RCC 7860 (cell line): ENCODE measurements around the gene SCCPDH.
"Not testable (repeated sequence)": the region's sequence is repeated elsewhere in the genome, so short reads cannot be mapped to it uniquely, and the experiment has no call there.

Experiments used
- DNase-seq: peaks from one replicate; pipeline ENCODE4 v3.0.0-alpha.2; 2015; ENCODE audit warnings: low spot score
- FAIRE-seq: peaks from 2 replicates; lab custom pipeline; 2012; peaks lifted over from hg19 to GRCh38; lab: Jason Lieb, UNC

Gene SCCPDH, protein sequence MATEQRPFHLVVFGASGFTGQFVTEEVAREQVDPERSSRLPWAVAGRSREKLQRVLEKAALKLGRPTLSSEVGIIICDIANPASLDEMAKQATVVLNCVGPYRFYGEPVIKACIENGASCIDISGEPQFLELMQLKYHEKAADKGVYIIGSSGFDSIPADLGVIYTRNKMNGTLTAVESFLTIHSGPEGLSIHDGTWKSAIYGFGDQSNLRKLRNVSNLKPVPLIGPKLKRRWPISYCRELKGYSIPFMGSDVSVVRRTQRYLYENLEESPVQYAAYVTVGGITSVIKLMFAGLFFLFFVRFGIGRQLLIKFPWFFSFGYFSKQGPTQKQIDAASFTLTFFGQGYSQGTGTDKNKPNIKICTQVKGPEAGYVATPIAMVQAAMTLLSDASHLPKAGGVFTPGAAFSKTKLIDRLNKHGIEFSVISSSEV

DNA sequence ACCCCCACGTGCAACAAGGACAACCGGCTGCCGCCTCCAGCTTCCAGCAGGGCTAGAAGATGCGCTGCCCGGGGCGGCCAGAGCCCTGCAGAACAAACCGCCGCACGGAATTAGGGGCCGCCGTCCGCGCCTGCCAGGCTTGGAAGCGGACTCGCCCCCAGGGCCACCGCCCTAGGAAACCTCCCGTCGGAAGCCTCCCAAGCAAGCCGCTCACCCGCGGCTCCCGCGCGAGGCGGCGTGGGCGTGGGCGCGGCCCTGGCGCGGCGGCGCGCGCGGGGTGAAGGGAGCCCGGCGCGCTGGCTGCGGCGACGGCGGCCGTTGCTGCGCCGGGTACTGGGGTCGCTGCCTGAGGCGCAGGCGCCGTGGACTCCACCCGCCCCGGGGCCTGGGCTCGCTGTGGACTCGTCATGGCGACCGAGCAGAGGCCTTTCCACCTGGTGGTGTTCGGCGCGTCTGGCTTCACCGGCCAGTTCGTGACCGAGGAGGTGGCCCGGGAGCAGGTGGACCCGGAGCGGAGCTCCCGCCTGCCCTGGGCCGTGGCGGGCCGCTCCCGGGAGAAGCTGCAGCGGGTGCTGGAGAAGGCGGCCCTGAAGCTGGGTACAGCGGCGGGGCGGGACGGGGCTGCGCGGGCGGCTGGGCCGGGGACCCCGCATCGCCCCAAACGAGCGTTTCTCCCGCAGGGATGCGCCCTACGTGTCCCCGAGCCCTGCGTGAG is at the start of gene SCCPDH:
Gene SCCPDH, plus strand, starts transcription at position 394 of the 715 bp plus-strand sequence. Its CDS starts 14 bp downstream, at position 408.
- FAIRE-seq: no peak
- DNase-seq: peak; percentile 48

- FAIRE-seq: no peak
Measured at GRCh38 chr1:246677842-246678241, 46.4 kb upstream of the SCCPDH start.

GRCh38 chr1:246678816-246679793 is 45.1 kb upstream of the SCCPDH start:
- no peak for FAIRE-seq

More at GRCh38 chr1:246677842-246678241, 46.4 kb upstream of the SCCPDH start:
- no peak for DNase-seq

DNA sequence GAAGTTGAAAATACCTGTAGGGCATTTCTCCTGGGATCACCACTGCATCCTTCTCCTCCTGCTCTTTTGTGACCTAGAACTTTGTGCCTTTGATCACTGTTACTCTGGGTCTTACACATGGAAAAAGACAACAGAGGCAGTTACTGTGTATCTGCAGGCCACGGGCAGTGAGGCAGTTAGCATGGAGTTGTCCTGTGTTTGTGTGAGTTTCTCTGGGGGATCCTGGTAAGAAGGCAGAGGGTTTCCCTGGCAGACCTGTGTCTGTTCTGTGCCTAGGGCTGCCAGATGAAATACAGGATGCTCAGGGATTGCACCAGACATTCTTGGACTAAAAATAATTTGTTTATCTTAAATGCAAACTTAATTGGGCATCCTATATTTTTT is 44.4 kb upstream of the SCCPDH start:
- no peak for DNase-seq
- FAIRE-seq: no peak

More at GRCh38 chr1:246678816-246679793, 45.1 kb upstream of the SCCPDH start:
- DNase-seq: no peak

- no peak for FAIRE-seq
- DNase-seq: no peak
Measured at GRCh38 chr1:246680190-246680589, 44.0 kb upstream of the SCCPDH start.

GRCh38 chr1:246680696-246681130 is 43.5 kb upstream of the SCCPDH start:
- DNase-seq (no peak), FAIRE-seq (no peak)

DNA sequence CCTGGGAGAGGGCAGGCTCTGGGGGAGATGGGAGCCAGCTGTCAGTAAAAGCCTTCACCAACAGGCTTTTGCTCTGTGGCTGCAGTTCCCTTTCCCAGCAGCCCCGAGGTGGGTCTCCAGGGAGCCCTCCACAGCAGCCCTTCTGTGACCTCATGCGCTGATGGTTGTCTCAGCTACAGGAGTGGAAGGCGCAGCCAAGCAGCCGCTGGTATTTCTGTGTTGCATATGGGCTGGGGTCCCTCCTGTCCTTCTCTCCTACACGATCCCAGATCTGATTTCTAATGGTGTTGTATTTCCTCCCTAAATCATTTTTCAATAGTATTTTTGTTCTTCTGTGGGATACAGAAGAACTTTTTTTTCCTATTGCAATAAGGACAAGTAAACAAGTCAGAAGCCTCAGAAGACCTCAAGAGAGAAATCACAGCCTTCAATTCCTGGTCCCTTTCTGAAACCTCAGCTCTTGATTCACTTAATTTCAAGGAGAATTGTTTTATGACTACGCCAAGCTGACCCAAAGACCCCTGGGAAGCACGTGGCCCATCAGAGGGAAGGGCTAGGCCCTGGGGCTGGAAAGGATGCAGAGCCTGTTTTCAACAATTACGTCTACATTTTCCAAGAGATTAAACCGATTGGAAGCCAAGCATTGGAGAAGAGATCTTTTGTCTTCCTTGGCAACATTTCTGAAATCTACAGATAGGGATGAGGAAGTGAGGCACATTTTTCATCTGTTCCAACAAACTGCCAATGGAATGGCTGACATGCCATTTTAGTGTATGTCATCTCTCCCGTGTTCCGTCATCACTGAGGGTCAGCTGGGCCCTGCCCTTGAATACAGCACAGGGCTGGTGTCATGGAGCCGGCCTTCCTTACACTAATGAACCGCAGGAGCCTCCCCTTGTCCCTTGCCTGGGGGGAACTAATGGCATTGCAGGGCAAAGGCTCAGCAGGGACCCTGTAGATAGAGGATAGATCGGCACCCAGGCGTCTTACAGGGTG is 42.0 kb upstream of the SCCPDH start:
- FAIRE-seq (no peak), DNase-seq (no peak)

DNA sequence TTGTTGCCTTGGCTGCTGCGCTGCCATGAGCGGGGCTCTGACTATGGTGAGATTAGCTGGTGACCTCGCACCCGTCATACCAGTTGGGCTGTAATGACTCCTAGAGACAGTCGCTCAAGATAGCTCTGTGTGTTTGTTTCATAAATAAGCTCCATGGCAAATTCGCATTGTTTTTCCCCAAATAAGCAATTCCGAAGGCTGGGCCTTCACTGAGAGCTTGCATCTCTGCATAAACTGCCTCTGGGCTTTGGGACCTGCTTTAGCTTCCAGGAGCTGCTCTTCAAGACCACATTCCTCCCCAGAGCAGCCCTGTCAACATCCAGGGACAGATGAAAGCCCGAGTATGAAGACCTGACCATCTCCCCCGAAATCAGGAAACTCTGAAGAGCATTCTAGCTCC is 40.7 kb upstream of the SCCPDH start:
- no peak for FAIRE-seq
- no peak for DNase-seq

DNA sequence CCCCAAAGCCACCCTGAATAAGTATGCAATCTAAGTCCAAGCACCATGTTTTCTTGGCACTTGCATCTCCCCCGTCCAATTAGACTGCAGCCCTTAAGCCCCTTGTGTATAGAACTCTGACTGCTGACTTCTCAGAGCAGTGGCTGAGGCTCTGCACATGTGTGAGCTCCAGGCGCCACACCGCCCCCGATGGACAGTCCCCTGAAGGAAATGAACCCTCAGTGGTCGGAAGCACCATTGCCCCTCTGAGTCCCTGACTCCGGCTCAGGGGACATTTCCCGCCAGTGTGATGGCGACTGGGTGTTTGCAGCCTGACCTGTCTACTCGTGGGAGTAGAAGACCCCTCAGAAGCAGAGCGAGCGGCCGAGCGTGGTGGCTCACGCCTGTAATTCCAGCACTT is 37.2 kb upstream of the SCCPDH start:
- DNase-seq (no peak), FAIRE-seq (no peak)

- DNase-seq: peak; percentile 57
- no peak for FAIRE-seq
Measured at GRCh38 chr1:246689409-246690008, 34.7 kb upstream of the SCCPDH start.

DNA sequence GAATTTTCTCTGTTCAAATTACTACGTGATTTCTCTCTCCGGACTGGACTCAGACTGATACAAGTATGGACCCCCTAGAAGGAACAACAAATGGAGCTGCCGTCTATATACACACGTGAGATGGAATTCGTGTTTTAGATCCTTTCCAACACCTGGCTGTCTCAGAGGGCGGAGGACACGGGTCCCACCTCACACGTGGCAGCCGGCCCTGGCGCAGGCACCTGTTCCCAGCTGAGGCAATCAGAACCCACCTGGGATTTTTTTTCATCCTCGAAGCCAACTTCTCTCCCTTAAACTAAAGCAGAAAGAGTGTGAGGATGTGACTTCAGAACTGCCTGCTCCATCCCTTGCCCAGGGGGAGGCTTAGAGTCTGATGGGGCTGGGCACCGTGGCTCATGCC is 34.1 kb upstream of the SCCPDH start:
- no peak for FAIRE-seq
- DNase-seq: no peak

DNA sequence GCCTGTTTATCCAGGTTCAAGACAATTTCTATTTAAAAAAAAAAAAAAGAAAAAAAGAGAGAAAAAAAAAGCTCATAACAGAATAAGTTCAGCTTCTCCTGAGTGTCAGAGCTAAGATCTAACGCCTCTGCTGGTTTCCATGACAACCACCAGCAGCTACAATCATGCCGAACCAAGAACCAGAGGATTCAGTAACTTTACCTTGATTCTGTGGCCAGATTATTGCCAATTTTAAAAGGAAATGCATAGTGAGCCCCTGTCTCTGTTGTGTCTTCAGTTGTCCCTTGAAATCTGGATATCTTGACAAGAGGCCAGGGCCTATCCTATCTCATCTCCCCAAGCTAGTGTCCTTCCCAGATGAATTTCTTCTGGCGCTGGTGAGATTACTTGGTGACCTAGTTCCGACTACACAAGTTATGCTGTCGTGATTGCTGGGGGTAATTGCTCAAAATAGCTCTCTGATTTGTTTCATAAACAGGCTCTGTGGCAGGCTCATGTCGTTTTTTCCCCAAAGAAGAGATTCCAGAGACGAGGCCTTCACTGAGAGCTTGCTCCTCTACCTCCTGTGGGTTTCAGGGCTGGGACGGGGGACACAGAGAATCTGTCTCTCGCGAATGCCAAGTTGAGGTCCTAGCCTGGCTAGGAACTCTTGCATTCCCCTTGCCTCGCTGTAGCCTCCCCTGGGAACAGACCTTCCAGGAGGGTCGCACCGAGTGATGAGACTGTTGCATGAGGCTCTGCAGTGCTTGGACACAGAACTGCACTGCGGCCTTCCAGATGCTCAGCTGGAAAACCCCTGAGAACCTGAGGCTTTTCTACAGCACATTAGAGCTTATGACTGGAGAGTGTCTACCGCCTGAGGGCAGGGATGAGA is 32.4 kb upstream of the SCCPDH start:
- DNase-seq: no peak
- no peak for FAIRE-seq

GRCh38 chr1:246694213-246694895 is 29.9 kb upstream of the SCCPDH start:
- not testable (repeated sequence) for DNase-seq, FAIRE-seq

DNA sequence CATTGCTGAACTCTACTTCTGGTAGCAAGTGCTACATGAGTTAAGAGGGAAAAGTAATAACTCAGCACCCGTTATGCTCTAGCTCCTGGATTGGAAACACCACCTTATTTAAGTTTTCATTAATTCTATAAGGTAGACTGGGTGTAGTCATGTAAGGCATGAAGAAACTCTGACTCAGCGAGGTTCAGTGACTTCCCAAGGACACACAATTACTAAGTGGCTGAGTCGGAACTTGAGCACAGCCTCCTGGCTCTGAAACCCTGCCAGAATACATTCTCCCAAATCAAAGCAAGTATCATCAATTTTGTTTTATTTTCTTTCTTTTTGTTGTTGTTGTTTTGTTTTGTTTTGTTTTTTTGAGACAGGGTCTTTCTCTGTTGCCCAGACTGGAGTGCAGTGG is 29.1 kb upstream of the SCCPDH start:
- no peak for FAIRE-seq

GRCh38 chr1:246695666-246696065 is 28.5 kb upstream of the SCCPDH start:
- DNase-seq (no peak), FAIRE-seq (no peak)

More for the DNA sequence above, 29.1 kb upstream of the SCCPDH start:
- DNase-seq: no peak

GRCh38 chr1:246698466-246699094 is 25.6 kb upstream of the SCCPDH start:
- no peak for DNase-seq
- no peak for FAIRE-seq

DNA sequence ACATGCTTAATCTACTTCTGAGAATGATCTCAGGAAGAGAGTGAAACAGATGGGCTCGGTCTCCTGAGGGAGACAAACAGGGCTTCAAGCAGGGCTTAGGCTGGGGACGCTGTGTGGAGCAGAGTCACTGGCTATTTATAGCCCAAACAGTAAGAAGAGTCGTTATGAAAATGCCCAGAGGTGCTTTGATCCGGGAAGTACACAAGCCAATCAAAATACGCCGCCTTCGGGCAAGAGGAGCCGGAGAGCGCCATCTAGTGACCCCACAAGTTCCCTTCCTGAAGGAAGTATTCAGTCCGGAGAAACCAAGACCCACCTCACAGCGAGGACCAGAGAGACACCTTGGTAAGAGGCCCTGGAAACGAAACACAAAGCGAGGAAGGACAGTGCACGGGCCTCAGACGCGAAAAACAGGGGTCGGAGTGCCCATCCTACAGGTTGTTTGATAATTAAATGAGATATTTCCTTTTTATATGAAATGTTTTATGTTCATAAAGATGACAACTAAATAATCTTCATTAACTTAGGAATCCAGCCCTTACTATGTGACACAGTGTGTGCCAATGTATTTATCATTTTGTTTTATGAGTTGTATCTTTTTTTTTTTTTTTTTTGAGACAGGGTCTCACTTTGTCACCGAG is 25.0 kb upstream of the SCCPDH start:
- FAIRE-seq (peak; percentile 67), DNase-seq (peak; percentile 88)
